Stomach (tissue), 9 donors: ENCODE data around the gene XPC. TPM values are rescaled to one million over a fixed set of nuclear protein-coding genes. Genes with fewer than 3 reads are reported as not detected.

Experiments
- DNase-seq, 2 donors: peaks; one replicate each; pipeline versions ENCODE4 v3.0.0 to v3.0.0-alpha.2; 2013 to 2019
- H3K27ac ChIP-seq, 5 donors: fragments of 200-600 bp in 4 of 5; sonication (generic) in 4 of 5; one replicate each; pipeline ENCODE4 v1.5.1; 2013 to 2019; ENCODE audit warnings: mild to moderate bottlenecking in 1 of 5, moderate library complexity in 1 of 5
- H3K27me3 ChIP-seq, 3 donors: fragments of 200-600 bp; sonication (generic); one replicate each; pipeline ENCODE4 v1.5.1; 2017 to 2019; ENCODE audit warnings: mixed run types in 1 of 3
- H3K36me3 ChIP-seq, 4 donors: fragments of 200-600 bp; sonication (generic); 1 replicate in 3 of 4; 2 replicates in 1 of 4; pipeline ENCODE4 v1.5.1; 2016 to 2019
- H3K4me1 ChIP-seq, 4 donors: fragments of 200-600 bp; sonication (generic); one replicate each; pipeline ENCODE4 v1.5.1; 2016 to 2019
- H3K4me3 ChIP-seq, 4 donors: fragments of 200-600 bp; sonication (generic) in 3 of 4; one replicate each; pipeline ENCODE4 v1.5.1; 2016 to 2019; ENCODE audit warnings: mild to moderate bottlenecking in 1 of 4
- H3K9me3 ChIP-seq, 4 donors: fragments of 200-600 bp; sonication (generic); one replicate each; pipeline ENCODE4 v1.5.1; 2016 to 2019
- EP300 ChIP-seq: sonication (generic); formaldehyde crosslinking; IDR thresholded peaks from one replicate; pipeline ENCODE4 v1.6.1; 2017; ENCODE audit warnings: antibody characterized with exemption
- POLR2A ChIP-seq, 4 donors: fragments of 450-650 bp; IDR thresholded peaks; one replicate each; pipeline ENCODE4 v1.6.1; 2016; ENCODE audit warnings: antibody characterized with exemption in 4 of 4, control low read depth in 2 of 4, mild to moderate bottlenecking in 1 of 4, moderate library complexity in 1 of 4
- POLR2AphosphoS5 ChIP-seq, 3 donors: sonication (generic); formaldehyde crosslinking; IDR thresholded peaks; one replicate each; pipeline ENCODE4 v1.6.1; 2016; ENCODE audit warnings: antibody characterized with exemption in 3 of 3
- WGBS, 5 donors: extraction: QIAGEN DNeasy Blood & Tissue Kit in 3 of 5; methylation state at CpG; one replicate each; pipeline versions ENCODE4 v1.1.5 to v1.1.7; 2013 to 2018; 5-methylcytosine and 5-hydroxymethylcytosine counted together
- intact Hi-C: fragments of 100-400 bp; cut with DNase I; formaldehyde crosslinking; loops from one replicate; pipeline ENCODE4 v1.15.1; 2023; ENCODE audit warnings: low total_unique reads
- polyA plus RNA-seq, 3 donors: library from polyadenylated mRNA; stranded (reverse); fragments of 200-250 nt; gene quantifications; one replicate each; pipeline ENCODE4 v1.2.3, GENCODE V29; 2013
- total RNA-seq, 5 donors: library from RNA; depleted of rRNA; stranded (reverse); fragments of >200 nt; gene quantifications; one replicate each; pipeline versions ENCODE4 v1.1.0 to v1.2.3, GENCODE V29; 2014 to 2016
- TF ChIP-seq, protein P1 (sequence below), 7 experiments: fragments of 450-650 bp in 4 of 7; fragments of 200-600 bp in 3 of 7; sonication (generic) in 3 of 7; IDR thresholded peaks; one replicate each; pipeline ENCODE4 v1.5.1; 2016 to 2019; ENCODE audit warnings: antibody characterized with exemption in 7 of 7, control low read depth in 2 of 7, mild to moderate bottlenecking in 1 of 7
- donor health status: healthy with polysubstance abuse.
- donor health status: Bipolar disorder and iron deficiency.
- donor health status: healthy.

Gene XPC
- total and polyA plus RNA-seq, 8 donors: 8.8 to 51.0 (median 36.2) TPM

DNA sequence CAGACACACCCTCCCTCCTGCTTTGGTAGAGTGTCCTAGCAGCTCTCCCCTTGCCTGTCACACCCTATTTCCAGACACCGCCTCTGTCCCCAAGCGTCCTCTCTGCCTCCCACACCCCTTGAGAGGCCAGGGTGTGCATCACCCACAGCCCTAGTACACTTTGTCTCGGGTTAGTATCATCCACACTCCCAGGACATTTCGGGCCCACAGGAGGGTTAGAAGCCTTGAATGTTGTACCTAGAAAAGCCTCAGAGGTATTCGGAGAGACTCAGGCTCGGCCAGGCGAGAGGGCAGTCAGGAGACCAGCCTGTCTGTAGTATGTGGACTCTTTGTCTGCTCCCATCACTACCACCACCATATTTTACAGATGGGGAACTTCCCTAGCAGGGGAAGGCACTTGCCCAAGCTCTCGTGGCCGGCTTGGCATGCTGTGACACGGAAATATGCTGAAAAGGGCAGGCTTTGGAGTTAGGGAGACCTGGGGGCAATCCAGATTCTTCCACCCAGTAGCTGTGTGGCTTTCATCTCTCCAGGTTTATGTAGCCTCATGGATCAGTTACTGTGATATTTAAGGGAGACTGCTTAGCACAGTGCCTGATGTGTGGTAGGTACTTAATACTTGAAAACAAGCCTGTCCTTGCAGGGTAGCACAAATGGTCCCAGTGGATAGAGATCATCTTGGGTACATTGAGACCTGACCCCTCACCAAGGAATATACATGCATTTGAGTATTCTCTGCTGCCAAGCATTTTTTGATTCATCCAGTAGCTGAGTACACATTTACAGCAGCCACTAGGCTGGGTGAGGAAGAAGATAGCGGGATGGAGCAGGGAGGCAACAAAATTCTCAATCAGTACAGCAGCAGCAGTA, 52.1 kb downstream of the XPC start:
- Histone ChIP-seq H3K4me1 (peaks cover 25 to 52% (median 39%) of the 10 kb centered on the region in 4 donors), H3K4me3 (peak overlapping the region; percentile 66 to 98 (median 87)), H3K27me3 (no peaks in the 10 kb centered on the region), H3K36me3 (peaks cover 19 to 45% (median 38%) of the 10 kb centered on the region in 4 donors), H3K9me3 (no peaks in the 10 kb centered on the region), H3K27ac (peak overlapping the region; percentile 90 to 97 (median 93))
- WGBS, 5 donors: 37 to 52% (median 39%) methylated on average over 11 of the region's 11 CpGs
- TF ChIP-seq POLR2A (IDR thresholded peaks at IDR 0.05) (no peak), POLR2AphosphoS5 (IDR thresholded peaks at IDR 0.05) (no peak), EP300 (no peak)
- TF ChIP-seq, protein P1, sequence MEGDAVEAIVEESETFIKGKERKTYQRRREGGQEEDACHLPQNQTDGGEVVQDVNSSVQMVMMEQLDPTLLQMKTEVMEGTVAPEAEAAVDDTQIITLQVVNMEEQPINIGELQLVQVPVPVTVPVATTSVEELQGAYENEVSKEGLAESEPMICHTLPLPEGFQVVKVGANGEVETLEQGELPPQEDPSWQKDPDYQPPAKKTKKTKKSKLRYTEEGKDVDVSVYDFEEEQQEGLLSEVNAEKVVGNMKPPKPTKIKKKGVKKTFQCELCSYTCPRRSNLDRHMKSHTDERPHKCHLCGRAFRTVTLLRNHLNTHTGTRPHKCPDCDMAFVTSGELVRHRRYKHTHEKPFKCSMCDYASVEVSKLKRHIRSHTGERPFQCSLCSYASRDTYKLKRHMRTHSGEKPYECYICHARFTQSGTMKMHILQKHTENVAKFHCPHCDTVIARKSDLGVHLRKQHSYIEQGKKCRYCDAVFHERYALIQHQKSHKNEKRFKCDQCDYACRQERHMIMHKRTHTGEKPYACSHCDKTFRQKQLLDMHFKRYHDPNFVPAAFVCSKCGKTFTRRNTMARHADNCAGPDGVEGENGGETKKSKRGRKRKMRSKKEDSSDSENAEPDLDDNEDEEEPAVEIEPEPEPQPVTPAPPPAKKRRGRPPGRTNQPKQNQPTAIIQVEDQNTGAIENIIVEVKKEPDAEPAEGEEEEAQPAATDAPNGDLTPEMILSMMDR (IDR thresholded peaks at IDR 0.05): no peak
- DNase-seq: no peak
- intact Hi-C loops: loop anchor here (10.0 kb wide), 1 partner anchor 49 kb away; the partner anchor contains the start of genes LSM3 and XPC

DNA sequence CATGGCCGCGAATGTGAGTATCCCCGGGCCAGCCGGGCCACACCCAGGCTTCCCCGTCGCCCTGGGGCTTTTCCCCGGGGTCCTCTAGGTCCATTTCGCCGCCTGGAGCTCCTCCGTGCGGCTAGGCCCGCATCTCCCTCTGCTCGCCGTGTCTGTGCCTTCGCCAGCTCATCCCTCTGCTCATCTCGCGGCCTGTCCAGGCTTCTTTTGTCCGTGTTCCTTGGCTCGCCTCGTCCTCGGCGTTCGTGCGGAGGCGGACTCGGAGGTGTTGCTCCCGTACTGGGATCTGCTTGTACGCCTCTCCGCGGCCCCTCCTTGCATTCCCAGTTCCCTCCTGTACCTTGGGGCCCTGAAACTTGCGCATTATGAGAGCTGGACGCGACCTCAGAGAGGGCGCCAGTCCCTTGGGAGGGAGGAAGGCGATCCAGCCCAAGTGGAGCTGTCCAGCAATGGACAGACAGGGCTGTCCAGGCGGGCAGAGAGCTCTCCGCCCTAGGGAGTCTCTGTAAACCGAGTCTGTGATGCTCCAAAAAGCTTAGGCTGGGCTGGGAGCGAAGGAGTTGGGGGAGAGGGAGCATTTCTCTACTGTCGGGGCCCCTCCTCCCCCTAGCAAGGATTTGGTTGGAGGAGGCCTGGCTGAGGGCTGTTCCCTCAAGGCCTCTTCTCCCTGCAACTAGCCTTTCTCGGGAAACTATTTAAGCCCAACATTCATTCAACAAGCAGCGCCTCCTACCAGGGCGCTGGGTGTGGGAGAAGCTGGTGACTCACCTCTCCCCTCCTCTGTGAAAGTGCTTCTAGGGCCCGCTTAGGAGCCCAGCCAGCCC, 53.0 kb downstream of the XPC start:
- Histone ChIP-seq H3K36me3 (peaks cover 11 to 45% (median 37%) of the 10 kb centered on the region in 4 donors), H3K4me1 (peaks cover 25 to 52% (median 39%) of the 10 kb centered on the region in 4 donors), H3K27ac (peak overlapping the region; percentile 90 to 97 (median 93)), H3K4me3 (peak overlapping the region; percentile 66 to 98 (median 87)), H3K9me3 (no peaks in the 10 kb centered on the region), H3K27me3 (no peaks in the 10 kb centered on the region)
- 0 to 2% (median 0%) methylated on average over 28 to 44 of the region's 44 CpGs for WGBS, 5 donors
- peak; percentile 50 to 88 for DNase-seq
- intact Hi-C loops: loop anchor here (10.0 kb wide), 1 partner anchor 49 kb away; the partner anchor contains the start of genes LSM3 and XPC
- TF ChIP-seq POLR2A (IDR thresholded peaks at IDR 0.05) (no peak), POLR2AphosphoS5 (IDR thresholded peaks at IDR 0.05) (peak; percentile 26 to 65 (median 34))

DNA sequence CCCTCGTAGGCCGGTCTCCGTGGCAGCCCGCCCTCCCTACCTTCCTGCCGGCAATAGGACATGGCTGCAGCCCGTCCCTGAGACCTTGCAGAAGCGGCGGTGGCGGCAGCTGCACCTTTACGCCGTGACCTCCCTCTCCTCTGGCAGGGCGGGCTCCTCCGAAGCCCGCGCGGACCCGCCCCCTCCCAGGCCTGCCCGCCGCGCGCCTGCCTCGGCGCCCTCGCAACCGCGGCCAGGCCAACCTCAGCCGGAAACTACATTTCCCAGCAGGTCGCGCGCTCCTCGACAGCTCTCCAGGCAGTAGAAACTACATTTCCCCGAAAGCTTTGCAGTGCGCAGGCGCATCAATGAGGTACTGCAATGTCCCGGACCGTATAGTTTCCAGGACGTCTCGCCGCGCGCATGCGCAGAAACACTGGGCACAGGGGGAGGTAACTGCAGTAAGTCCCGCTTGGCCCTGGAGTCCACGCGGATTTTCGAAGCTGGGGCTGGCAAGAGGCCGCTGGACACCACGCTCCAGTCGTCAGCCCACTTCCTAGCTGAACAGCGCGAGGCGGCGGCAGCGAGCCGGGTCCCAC, 53.7 kb downstream of the XPC start, which contains the start of the genes CHCHD4 and TMEM43:
Gene CHCHD4, minus strand, starts transcription at position 256 of the 578 bp plus-strand sequence. Its CDS starts 194 bp downstream, at position 62.
Gene TMEM43, plus strand, starts transcription at position 438 of the 578 bp plus-strand sequence. CDS start 142 bp downstream, outside the sequence.
- Histone ChIP-seq H3K4me1 (peaks cover 25 to 52% (median 39%) of the 10 kb centered on the region in 4 donors), H3K27me3 (no peaks in the 10 kb centered on the region), H3K4me3 (peak within 1 kb of the TSS; percentile 66 to 98 (median 87)), H3K9me3 (no peaks in the 10 kb centered on the region), H3K36me3 (peaks cover 4 to 43% (median 36%) of the 10 kb centered on the region in 4 donors), H3K27ac (peak within 1 kb of the TSS; percentile 90 to 97 (median 93))
- TF ChIP-seq POLR2A (IDR thresholded peaks at IDR 0.05) (no peak), POLR2AphosphoS5 (IDR thresholded peaks at IDR 0.05) (peak; percentile 72 to 93 (median 84))
- DNase-seq: peak; percentile 99 to 100
- intact Hi-C loops: loop anchor here (10.0 kb wide), 1 partner anchor 50 kb away; the partner anchor contains the start of genes LSM3 and XPC
- 0 to 1% (median 0%) methylated on average over 38 to 55 of the region's 55 CpGs for WGBS, 5 donors

DNA sequence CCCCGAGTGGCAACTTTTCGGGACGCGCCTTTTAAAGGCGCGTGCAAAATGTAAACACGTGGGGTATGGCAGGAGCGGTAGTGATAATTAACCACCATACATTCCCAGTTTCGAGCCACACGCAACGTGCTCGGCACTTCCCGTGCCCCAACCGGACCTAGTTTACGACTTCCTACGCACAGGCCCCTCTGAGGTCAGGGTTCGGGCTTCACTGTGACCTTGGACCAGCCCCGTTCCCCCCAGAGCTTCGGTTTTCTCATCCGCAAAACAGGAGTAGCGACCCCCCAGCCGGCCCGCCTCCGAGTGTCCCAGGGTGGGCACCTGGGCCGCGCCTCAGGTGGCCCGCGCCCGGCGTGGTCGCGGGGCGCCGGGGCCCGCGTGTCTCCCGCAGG, 54.2 kb downstream of the XPC start:
- no peaks in the 10 kb centered on the region for H3K9me3 ChIP-seq
- TF ChIP-seq POLR2A (IDR thresholded peaks at IDR 0.05): no peak
- no peak for TF ChIP-seq EP300
- TF ChIP-seq, protein P1 (IDR thresholded peaks at IDR 0.05): no peak
- TF ChIP-seq POLR2AphosphoS5 (IDR thresholded peaks at IDR 0.05): no peak
- peak overlapping the region; percentile 88 to 97 (median 93) for H3K27ac ChIP-seq
- peaks cover 0 to 40% (median 32%) of the 10 kb centered on the region in 4 donors for H3K36me3 ChIP-seq
- peaks cover 25 to 53% (median 40%) of the 10 kb centered on the region in 4 donors for H3K4me1 ChIP-seq
- peak overlapping the region; percentile 66 to 98 (median 87) for H3K4me3 ChIP-seq
- 0 to 1% (median 0%) methylated on average over 30 to 37 of the region's 37 CpGs for WGBS, 5 donors
- intact Hi-C loops: loop anchor here (10.0 kb wide), 1 partner anchor 51 kb away; the partner anchor contains the start of genes LSM3 and XPC
- DNase-seq: peak; percentile 62 to 83
- H3K27me3 ChIP-seq: no peaks in the 10 kb centered on the region
